GM12878 (cell line): ENCODE results near the gene THBD. TPM values are rescaled to one million over a fixed set of nuclear protein-coding genes. Genes with fewer than 3 reads are reported as not detected.

Source experiments
- ATAC-seq: fragments of 200-7000 bp; cut with Tn5 transposase; 3 replicates; pipeline ENCODE4 v1.9.1; 2020; ENCODE audit warnings: mild to moderate bottlenecking, moderate library complexity
- BruUV-seq: library from RNA; stranded (reverse); fragments of 400-500 nt; replicated peaks from 2 replicates; lab custom pipeline; 2021; lab: Mats Ljungman, UMichigan
- CTCF ChIA-PET: fragments of 300-600 bp; sonication (Branson Sonifier 250); formaldehyde crosslinking; extraction: SDS; loops from one replicate; lab custom pipeline; 2021; ENCODE audit warnings: inconsistent platforms; lab: Yijun Ruan, JAX
- POLR2A ChIA-PET: fragments of 350-600 bp; formaldehyde crosslinking; extraction: SDS; loops from one replicate; lab custom pipeline; 2021; ENCODE audit warnings: inconsistent platforms; lab: Charles Lee
- RAD21 ChIA-PET: fragments of 300-600 bp; sonication (Branson Sonifier 250); formaldehyde crosslinking; loops from one replicate; lab custom pipeline; 2023; ENCODE audit warnings: antibody characterized with exemption; ENCODE audit not compliant: unreplicated experiment; lab: Charles Lee
- SMC1A ChIA-PET: fragments of 300-600 bp; sonication (Branson Sonifier 250); formaldehyde crosslinking; loops from one replicate; lab custom pipeline; 2023; ENCODE audit not compliant: unreplicated experiment, uncharacterized antibody; lab: Charles Lee
- DNase-seq: peaks from one replicate; pipeline ENCODE4 v3.0.0-alpha.2; 2011; ENCODE audit warnings: low read depth, low spot score
- FAIRE-seq: peaks from 3 replicates; lab custom pipeline; 2011; peaks lifted over from hg19 to GRCh38; lab: Jason Lieb, UNC
- H2AFZ ChIP-seq: 2 replicates; pipeline ENCODE4 v1.6.0; 2011; ENCODE audit warnings: low read depth, low read length, control low read depth; ENCODE audit not compliant: control insufficient read depth
- H3K27ac ChIP-seq: 2 replicates; pipeline ENCODE4 v1.5.1; 2011; ENCODE audit warnings: control low read depth; ENCODE audit not compliant: control insufficient read depth, insufficient read depth
- H3K27me3 ChIP-seq, 2 experiments: replicated peaks in 1 of 2; 2 replicates each; pipeline versions ENCODE4 v1.6.0 to v1.6.1; 2011; ENCODE audit warnings: low read length in 1 of 2; ENCODE audit not compliant: control insufficient read depth in 2 of 2, insufficient read depth in 2 of 2
- H3K36me3 ChIP-seq, 2 experiments: 2 replicates each; pipeline ENCODE4 v1.5.1; 2011; ENCODE audit warnings: low read length in 1 of 2; ENCODE audit not compliant: control insufficient read depth in 2 of 2, insufficient read depth in 2 of 2
- H3K4me1 ChIP-seq: 2 replicates; pipeline ENCODE4 v1.6.1; 2011; ENCODE audit warnings: mild to moderate bottlenecking, low read length, moderate library complexity, mixed read lengths; ENCODE audit not compliant: control insufficient read depth, insufficient read depth
- H3K4me2 ChIP-seq: 2 replicates; pipeline ENCODE4 v1.6.0; 2011; ENCODE audit warnings: control low read depth; ENCODE audit not compliant: control insufficient read depth, insufficient read depth
- H3K4me3 ChIP-seq: fragments of 200-600 bp; sonication (generic); 2 replicates; pipeline ENCODE4 v1.5.1; 2016
- H3K79me2 ChIP-seq: 2 replicates; pipeline ENCODE4 v1.6.0; 2011; ENCODE audit warnings: low read length; ENCODE audit not compliant: control insufficient read depth, insufficient read depth
- H3K9ac ChIP-seq: 2 replicates; pipeline ENCODE4 v1.8.0; 2011; ENCODE audit warnings: low read length, control low read depth, mixed read lengths; ENCODE audit not compliant: control insufficient read depth, insufficient read depth
- H3K9me3 ChIP-seq: replicated peaks from 3 replicates; pipeline ENCODE4 v1.5.1; 2011; ENCODE audit warnings: mild to moderate bottlenecking, low read length; ENCODE audit not compliant: control insufficient read depth, insufficient read depth
- H4K20me1 ChIP-seq: 2 replicates; pipeline ENCODE4 v1.6.0; 2011; ENCODE audit not compliant: control insufficient read depth, insufficient read depth
- ASH2L ChIP-seq: fragments of 300-600, 200-600 bp; sonication (generic); IDR thresholded peaks from 2 replicates; pipeline ENCODE4 v1.6.1; 2017; ENCODE audit warnings: low read depth, mild to moderate bottlenecking, borderline replicate concordance
- ATF7 ChIP-seq: fragments of 450-650 bp; IDR thresholded peaks from 2 replicates; pipeline ENCODE4 v1.6.1; 2016; ENCODE audit warnings: low read depth, mild to moderate bottlenecking
- BCL11A ChIP-seq: IDR thresholded peaks from 2 replicates; pipeline ENCODE4 v1.6.1; 2011; ENCODE audit warnings: low read depth, low read length
- BCL3 ChIP-seq: IDR thresholded peaks from 2 replicates; pipeline ENCODE4 v1.6.1; 2011; ENCODE audit warnings: borderline replicate concordance, low read depth, mild to moderate bottlenecking, moderate library complexity, low read length; ENCODE audit not compliant: insufficient read depth, poor library complexity, severe bottlenecking
- CHD2 ChIP-seq: IDR thresholded peaks from 2 replicates; pipeline ENCODE4 v1.6.1; 2011; ENCODE audit warnings: low read depth, low read length, improper control_type of control experiment, borderline replicate concordance
- CHD4 ChIP-seq: fragments of 200-600 bp; sonication (generic); IDR thresholded peaks from 2 replicates; pipeline ENCODE4 v1.6.1; 2016; ENCODE audit warnings: mild to moderate bottlenecking
- CREM ChIP-seq: IDR thresholded peaks from 2 replicates; pipeline ENCODE4 v1.6.1; 2014; ENCODE audit warnings: antibody characterized with exemption, low read depth
- FOXM1 ChIP-seq: IDR thresholded peaks from 2 replicates; pipeline ENCODE4 v1.6.1; 2012; ENCODE audit warnings: low read depth, mild to moderate bottlenecking, inconsistent platforms, low read length, moderate library complexity
- IRF3 ChIP-seq: fragments of 450-650 bp; IDR thresholded peaks from 2 replicates; pipeline ENCODE4 v1.6.1; 2014; ENCODE audit warnings: mild to moderate bottlenecking
- JUND ChIP-seq: IDR thresholded peaks from 2 replicates; pipeline ENCODE4 v1.6.1; 2012; ENCODE audit warnings: low read depth, mild to moderate bottlenecking, low read length, improper control_type of control experiment, moderate library complexity
- PAX5 ChIP-seq: IDR thresholded peaks from 2 replicates; pipeline ENCODE4 v1.6.1; 2011; ENCODE audit warnings: low read depth, low read length, borderline replicate concordance
- RAD51 ChIP-seq: fragments of 450-650 bp; IDR thresholded peaks from 2 replicates; pipeline ENCODE4 v1.6.1; 2016; ENCODE audit warnings: moderate library complexity, mild to moderate bottlenecking, inconsistent platforms
- SUZ12 ChIP-seq: fragments of 200-600 bp; sonication (generic); IDR thresholded peaks from one replicate; pipeline ENCODE4 v1.6.1; 2018; ENCODE audit warnings: antibody characterized with exemption, mild to moderate bottlenecking; ENCODE audit not compliant: unreplicated experiment
- YBX1 ChIP-seq: fragments of 450-650 bp; IDR thresholded peaks from 2 replicates; pipeline ENCODE4 v1.6.1; 2016; ENCODE audit warnings: antibody characterized with exemption
- WGBS: methylation state at CpG from one replicate; pipeline ENCODE4 v1.1.6; 2016; ENCODE audit warnings: low lambda C conversion rate; ENCODE audit not compliant: insufficient replicate concordance, insufficient coverage; ENCODE audit errors: missing lambda C conversion rate; 5-methylcytosine and 5-hydroxymethylcytosine counted together
- in situ Hi-C: fragments of 300-500 bp; cut with MboI; formaldehyde crosslinking; loops from 9 replicates; pipeline ENCODE4 v1.14.3; 2018; ENCODE audit warnings: mixed read lengths
- intact Hi-C: fragments of 100-400 bp; cut with micrococcal nuclease; formaldehyde crosslinking; loops from one replicate; pipeline ENCODE4 v1.14.2; 2022; ENCODE audit not compliant: unreplicated experiment
- polyA plus RNA-seq, 11 experiments: library from polyadenylated mRNA; depleted of rRNA in 4 of 11; unstranded in 6 of 11; stranded (reverse) in 5 of 11; fragments of >200 nt; fragmentation: Nextera tagmentation in 4 of 11; fragmentation: Illumina TruSeq in 1 of 11; extraction: Ambion mirVana in 4 of 11; extraction: Trizol in 1 of 11; gene quantifications; 1 replicate in 1 of 11; 2 replicates in 10 of 11; pipeline versions ENCODE4 v1.2.1 to v1.2.3, GENCODE V29; 2011 to 2016; ENCODE audit warnings: inconsistent platforms in 2 of 11, missing spikeins in 2 of 11, low read depth in 1 of 11
- total RNA-seq, 4 experiments: library from RNA; depleted of rRNA in 3 of 4; stranded (reverse); fragments of >200 nt in 3 of 4; fragmentation: Illumina TruSeq in 1 of 4; extraction: Trizol in 1 of 4; gene quantifications; 2 replicates each; pipeline versions ENCODE4 v1.2.1 to v1.2.3, GENCODE V29; 2013 to 2021

THBD gene
- total and polyA plus RNA-seq, 10 of the 15 experiments (the other 5 are each of a cell fraction or from before 2014, with no cell fraction given) = not detected

GRCh38 chr20:23003881-23004460, 45.5 kb downstream of the THBD start:
- Histone ChIP-seq H4K20me1 (no peaks in the 10 kb centered on the region), H3K9me3 (no peaks in the 10 kb centered on the region), H3K27ac (no peak overlapping the region), H3K9ac (no peak overlapping the region), H3K4me2 (no peak overlapping the region), H3K4me3 (no peak overlapping the region), H3K36me3 (no peaks in the 10 kb centered on the region), H3K27me3 (no peaks in the 10 kb centered on the region; a peak in 1 of 4 replicates)
- ATAC-seq (no peak), FAIRE-seq (no peak), DNase-seq (no peak)
- ChIA-PET SMC1A (no interaction called here), RAD21 (no interaction called here), POLR2A (no interaction called here), CTCF (interaction anchor here (0.6 kb wide), 1 partner anchor 392 kb away, joined by 3 read pairs; no protein-coding TSS in a partner anchor)
- in situ Hi-C loops = no loop called here
- BruUV-seq = no TSS peak
- WGBS = 45% methylated on average over 2 of the region's 2 CpGs
- TF ChIP-seq SUZ12 = no peak
- TF ChIP-seq, all 136 proteins: peak for 0
- no peaks in the 10 kb centered on the region for H3K79me2 ChIP-seq
- no peaks in the 10 kb centered on the region for H3K4me1 ChIP-seq
- no peak overlapping the region for H2AFZ ChIP-seq
- intact Hi-C loops = no loop called here

GRCh38 chr20:23003077-23003635, 46.3 kb downstream of the THBD start:
- Histone ChIP-seq H3K9ac (no peak overlapping the region), H3K27me3 (no peaks in the 10 kb centered on the region; a peak in 1 of 4 replicates), H3K36me3 (no peaks in the 10 kb centered on the region), H2AFZ (no peak overlapping the region), H3K4me3 (no peak overlapping the region)
- intact Hi-C loops = no loop called here
- BruUV-seq = no TSS peak
- CTCF ChIA-PET = no interaction called here
- SMC1A ChIA-PET = no interaction called here
- RAD21 ChIA-PET = no interaction called here
- DNase-seq = no peak
- no peak for TF ChIP-seq IRF3
- TF ChIP-seq BCL3 = no peak
- TF ChIP-seq CHD4 = no peak
- no peak for TF ChIP-seq PAX5
- no peak for TF ChIP-seq FOXM1
- no peak for TF ChIP-seq JUND
- TF ChIP-seq BCL11A = no peak
- no peak for TF ChIP-seq ATF7
- no peak for TF ChIP-seq YBX1
- no peak for TF ChIP-seq CREM
- TF ChIP-seq RAD51 = no peak
- TF ChIP-seq ASH2L = no peak
- no peak for TF ChIP-seq CHD2
- TF ChIP-seq, all 136 proteins: peak for 0
- no peak overlapping the region for H3K4me2 ChIP-seq
- in situ Hi-C loops = no loop called here
- no peak overlapping the region for H3K27ac ChIP-seq
- no peaks in the 10 kb centered on the region for H3K4me1 ChIP-seq
- no peaks in the 10 kb centered on the region for H3K79me2 ChIP-seq
- H4K20me1 ChIP-seq = no peaks in the 10 kb centered on the region
- no peak for ATAC-seq
- 7% methylated on average over 1 of the region's 1 CpG for WGBS
- FAIRE-seq = no peak
- no peaks in the 10 kb centered on the region for H3K9me3 ChIP-seq
- POLR2A ChIA-PET = no interaction called here
